ENCODE measurements around the gene RNF225.
"Not testable (repeated sequence)": the region's sequence is repeated elsewhere in the genome, so short reads cannot be mapped to it uniquely, and the experiment has no call there.

Gene RNF225

DNA sequence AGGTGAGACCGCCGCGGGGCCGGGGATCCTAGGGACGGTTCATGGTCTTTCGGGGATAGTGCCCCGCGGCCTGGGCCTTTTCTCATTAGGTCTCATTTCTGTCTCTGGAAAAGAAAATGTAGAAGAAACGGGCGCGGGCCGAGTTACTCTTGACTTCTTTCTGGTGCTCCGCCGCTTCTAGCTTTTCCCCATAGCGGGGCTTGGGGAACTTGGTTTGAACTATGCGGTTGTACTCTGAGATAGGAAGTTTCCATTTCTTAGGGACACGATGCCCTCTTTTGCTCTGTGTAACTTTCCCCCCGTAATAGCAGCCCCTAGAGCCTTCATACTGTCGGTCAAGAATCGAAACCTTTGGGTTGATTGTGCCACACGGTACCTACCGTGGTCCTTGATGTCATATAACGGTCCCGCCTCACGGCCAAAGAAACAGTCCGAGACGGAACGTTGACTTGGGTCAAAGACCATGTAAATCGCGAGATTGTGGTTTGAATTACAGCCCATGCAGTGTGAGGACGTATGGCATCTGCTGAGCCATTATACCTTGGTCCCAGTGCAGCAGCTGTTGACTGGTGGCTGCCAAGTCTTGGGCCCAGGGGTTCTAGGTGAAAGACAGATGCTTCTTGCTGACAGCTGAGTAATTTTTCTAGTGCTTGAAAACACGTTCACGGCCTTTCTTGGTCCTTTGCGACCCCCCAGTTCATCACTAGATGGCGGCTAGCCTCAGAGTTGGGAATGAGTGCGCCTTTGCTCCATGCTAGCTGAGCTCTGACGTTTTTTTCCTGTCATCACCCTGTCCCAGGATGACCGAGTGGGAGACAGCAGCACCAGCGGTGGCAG, 7.9 kb upstream of the RNF225 start:
- no peak for DNase-seq

DNA sequence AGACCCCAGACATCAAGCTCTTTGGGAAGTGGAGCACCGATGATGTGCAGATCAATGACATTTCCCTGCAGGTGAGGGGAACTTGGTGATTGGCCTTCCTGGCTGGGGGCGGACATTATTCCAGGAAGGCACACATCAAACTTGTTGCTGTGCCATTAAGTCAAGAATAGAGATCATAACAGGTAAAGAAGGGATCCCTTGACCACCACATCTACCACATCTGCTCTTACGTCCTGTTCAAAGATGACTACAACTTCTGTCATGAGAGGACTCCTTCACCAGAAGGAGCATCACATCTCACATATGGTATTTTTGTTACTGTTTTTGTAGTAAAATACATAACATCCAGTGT, 7.3 kb upstream of the RNF225 start:
- DNase-seq, result no peak

DNA sequence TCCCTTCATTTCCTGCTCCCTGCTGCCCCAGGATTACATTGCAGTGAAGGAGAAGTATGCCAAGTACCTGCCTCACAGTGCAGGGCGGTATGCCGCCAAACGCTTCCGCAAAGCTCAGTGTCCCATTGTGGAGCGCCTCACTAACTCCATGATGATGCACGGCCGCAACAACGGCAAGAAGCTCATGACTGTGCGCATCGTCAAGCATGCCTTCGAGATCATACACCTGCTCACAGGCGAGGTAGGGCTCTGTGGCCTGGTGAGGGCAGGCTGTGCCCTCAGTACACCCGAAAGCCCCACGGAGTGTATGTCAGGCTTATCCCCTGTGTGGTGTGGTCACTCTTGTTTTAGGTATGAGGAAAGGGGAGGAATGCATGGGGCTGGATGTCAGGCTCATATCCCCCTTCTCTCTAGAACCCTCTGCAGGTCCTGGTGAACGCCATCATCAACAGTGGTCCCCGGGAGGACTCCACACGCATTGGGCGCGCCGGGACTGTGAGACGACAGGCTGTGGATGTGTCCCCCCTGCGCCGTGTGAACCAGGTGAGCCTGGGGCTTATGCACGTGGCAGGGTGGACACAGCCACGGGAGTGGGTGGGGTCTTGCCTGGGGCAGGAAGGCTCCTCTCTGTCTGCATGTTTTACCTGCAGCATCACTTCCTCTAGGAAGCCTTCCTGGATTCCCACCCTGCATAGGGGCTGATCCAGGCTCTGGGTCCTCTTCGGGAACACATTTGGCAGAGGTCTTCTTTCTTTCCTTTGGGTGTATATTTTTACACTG, 2.3 kb upstream of the RNF225 start:
- no peak for DNase-seq

DNA sequence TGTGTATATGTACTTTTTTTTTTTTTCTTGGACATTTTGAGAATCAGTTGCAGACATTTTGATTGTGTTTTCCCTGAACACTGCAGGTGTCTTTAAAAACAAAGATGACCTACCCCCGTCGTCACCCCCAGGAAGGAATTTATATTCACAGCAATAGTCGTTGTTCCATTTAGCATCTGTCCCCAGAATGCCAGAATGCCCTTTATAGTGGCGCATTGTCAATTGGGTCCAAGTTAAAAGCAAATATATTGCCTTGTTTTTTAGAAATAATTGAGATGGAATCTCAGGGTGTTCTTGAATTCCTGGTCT, 1.8 kb upstream of the RNF225 start:
- no peak for DNase-seq

DNA sequence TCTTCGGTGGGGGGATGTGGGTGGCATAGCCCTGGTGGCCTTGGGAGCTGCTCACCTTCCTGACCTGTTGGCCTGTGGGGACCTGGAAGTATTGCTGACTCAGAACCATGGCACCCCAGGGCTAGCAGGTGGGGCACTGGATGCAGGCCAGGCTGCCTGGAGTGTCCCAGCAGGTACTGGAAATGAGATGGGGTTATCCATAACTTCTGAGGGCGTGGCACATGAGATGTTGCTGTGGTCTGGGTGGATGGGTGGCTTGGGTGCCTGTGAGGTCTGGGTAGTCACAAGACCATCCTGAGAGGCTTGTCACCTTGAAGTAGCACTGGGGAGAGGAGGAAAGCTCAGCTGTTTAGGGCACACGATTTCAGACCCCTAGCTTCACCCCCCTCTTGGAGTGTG, 636 bp upstream of the RNF225 start:
- no peak for DNase-seq

DNA sequence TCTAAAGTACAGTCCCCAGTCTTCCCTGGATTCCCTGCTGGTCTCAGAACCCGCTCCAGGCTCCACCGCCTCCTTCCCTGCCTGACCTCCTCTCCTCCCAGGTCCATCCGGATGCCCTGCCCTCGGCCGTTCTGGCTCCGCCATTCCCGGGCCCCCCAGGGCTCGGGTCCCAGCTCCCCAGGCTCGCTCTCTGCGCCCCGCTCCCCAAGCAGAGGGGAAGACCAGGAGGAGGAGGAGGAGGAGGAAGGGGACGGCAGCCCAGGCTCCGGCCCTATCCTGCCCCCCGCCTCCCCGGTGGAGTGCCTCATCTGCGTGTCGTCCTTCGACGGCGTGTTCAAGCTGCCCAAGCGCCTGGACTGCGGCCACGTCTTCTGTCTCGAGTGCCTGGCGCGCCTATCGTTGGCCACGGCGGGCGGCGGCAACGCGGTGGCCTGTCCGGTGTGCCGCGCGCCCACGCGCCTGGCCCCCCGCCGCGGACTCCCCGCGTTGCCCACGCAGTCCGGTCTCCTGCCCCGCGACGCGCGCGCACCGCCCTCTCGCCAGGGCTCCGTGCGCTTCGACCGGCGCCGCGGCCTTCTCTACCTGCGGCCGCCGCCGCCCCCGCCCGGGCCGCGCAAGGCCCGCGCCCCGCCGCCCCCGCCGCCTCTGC, 647 bp downstream of the RNF225 start:
- no peak for DNase-seq

DNA sequence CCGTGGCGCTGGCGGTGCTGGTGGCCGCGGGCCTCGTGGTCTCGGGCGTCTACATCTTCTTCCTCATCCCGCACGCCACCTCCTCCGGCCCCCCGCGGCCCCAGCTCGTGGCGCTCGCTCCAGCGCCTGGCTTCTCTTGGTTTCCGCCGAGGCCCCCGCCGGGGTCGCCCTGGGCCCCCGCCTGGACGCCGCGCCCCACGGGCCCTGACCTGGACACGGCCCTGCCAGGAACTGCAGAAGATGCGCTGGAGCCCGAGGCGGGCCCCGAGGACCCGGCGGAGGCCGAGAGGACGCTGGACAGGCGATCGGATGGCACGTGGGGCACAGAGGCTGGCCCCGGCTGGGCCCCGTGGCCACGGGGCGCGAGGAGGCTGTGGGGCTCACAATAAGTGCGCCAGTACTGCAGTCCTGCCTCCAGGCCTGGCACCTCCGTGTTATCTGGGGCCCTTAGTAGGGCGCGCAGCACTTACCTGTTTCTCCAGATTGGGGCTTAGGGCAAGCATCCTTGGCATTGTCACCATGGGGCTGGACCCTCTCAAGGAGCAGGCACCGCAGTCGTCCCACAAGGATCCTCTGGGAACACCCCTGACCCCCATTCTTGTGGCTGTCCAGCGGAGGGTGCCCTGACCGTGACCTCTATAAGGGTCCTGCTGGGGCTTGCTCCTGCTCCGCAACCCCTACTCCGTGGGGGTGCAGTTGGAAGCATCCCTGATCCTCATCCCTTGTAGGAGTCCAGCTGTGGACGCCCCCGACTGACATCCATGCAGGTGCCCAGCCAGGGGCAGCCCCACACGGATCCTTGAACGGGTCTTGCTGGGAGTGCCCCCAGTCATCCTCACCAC, 1.5 kb downstream of the RNF225 start:
- DNase-seq, result no peak

DNA sequence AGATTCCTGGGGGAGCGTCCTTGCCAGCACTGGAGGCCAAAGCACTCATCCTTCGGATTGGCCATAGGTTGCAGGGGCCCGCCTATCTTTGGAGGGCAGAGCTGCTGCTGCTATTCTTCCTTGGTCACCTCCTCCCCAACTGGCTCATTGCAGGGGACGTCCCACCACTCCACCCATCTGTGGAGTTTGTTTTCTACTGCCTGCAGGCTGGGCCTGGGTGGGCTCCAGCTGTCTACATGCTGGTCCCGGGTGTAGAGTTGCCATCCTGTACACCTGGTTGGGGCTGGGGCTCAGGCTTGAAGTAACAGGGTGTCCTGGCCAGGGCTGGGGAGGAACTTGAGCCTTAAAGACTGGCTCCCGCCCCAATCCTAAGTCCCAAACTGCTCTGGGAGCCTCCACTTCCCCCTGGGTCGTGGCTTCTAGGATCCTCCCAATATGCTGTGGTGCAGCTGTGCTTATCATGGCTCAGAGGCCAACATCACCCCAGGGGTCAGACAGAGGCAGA, 2.1 kb downstream of the RNF225 start:
- no peak for DNase-seq

DNA sequence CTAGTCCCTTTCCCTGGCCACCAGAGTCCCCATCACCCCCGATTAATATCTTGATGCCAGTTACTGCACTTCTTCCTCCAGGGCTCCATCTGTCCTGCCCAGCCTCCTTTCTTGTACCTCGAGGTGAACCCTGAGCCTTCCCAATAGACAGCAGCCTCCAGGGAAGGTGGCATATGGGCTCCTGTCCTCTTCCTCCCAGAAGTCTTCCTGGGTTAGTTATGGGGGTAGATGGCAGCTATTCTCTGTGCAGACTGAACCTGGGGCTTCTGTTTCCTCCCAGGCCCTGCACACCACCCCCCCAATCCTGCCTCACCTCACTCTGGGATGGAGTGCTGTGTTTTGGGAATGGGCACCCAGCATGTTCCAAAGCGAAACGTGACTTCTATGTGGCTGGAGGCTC, 2.6 kb downstream of the RNF225 start:
- no peak for DNase-seq

DNA sequence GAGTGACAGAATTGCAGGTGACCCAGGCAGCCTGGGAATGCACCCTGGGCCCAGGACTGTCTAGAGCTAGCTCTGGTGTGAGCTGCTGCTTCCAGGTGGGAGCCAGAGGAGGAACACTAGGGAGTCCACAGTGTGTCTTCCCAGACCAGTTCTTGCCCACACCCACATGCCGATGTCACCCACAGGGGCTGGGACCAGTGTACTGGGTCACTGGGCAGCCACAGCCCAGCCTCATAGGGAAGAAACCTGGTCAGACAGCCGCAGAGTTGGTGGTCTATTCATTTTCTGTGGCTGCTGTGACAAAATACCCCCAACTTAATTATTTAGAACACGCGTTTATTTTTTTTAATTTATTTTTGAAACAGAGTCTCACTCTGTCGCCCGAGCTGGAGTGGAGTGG, 3.1 kb downstream of the RNF225 start:
- no peak for DNase-seq

DNA sequence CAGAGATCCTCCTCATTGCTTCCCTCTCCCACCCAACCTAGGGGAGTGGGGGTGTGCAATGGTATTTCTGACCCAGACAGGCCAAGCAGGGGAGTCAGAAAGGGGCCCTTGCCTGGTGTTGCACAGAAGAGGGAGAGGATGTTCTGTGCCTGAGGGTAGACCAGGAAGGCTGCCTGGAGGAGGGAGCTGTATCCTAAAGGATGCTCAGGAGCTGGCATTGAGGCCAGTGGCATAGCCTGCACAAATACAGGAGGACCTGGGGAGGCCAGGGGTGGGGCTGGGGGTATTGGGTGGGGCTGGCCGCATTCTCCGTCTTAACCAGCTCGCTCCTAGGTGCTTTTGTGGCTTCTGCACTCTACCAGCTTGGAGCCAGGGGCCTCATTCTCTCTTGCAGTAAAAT, 4.4 kb downstream of the RNF225 start:
- DNase-seq, result no peak

DNA sequence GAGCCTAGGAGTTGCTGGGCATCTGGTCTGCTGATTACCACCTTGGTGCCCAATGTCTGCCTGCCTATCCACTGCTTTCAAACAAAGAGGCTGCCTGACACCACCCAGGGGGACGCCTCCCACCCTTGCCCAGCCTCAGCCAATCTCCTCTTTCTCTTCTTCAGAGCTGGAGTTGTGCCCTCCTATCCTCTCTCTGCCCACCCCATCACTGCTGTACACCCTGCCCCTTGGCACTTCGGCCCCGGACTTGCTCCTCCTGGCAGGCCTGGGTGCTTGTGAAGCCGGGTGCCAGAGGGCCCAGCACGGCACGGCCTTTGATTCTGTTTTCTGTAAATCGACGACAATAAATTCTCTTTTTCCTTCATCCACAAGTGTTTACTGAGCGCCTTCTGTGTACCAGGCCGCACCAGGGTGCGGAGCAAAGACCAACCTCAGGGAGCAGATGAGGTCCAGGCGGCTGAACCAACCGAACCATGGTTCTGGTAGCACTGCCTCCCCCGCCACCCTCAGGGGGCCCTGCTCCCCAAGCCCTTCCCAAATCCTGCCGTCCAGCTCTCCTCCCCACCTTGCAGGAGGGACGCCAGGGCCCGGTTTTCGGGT, 5.0 kb downstream of the RNF225 start:
- DNase-seq, result no peak

DNA sequence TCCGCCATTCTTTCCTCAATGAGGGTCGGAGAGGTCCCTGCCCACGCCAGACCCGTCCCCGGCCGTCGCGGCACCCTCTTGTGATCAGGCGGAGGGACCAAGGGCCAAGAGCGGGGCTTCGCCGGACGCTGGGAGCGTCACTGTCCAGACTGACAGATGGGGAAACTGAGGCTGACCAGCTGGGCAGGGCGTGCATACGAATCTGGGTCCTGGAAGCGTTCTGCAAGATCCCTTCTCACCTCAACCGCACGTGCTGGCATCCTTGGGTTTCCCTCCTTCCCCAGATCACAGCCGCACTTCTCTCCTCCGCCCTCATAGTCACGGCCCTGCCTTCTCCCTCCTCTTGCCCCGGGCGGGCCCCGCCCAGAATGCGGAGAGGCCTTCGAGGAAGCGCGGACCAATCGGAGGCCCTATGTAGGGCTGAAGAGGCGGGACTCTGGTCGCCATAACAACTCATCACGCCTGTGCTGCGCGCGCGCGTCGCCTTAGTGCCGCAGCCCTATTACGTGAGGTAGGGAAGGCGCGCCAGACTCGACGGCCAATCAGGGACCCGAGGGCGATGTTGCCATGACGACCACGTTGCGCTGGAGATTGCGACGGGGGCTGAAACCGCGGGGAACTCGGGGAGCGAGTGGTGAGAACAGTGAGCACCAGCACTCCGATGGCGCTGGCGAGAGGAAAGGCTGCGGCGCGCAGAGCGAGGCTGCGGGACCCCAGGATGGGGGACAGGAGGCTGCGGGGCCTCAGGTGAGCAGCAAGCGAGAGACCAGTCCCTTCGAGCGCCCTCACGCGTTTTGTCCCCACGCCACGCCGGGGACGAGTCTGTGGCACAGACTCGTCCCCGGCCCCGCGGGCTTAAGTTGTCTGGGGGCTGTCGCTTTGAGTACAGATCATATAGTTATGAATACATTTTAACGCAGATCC, 5.7 kb downstream of the RNF225 start:
- peak; percentile 98 for DNase-seq

DNA sequence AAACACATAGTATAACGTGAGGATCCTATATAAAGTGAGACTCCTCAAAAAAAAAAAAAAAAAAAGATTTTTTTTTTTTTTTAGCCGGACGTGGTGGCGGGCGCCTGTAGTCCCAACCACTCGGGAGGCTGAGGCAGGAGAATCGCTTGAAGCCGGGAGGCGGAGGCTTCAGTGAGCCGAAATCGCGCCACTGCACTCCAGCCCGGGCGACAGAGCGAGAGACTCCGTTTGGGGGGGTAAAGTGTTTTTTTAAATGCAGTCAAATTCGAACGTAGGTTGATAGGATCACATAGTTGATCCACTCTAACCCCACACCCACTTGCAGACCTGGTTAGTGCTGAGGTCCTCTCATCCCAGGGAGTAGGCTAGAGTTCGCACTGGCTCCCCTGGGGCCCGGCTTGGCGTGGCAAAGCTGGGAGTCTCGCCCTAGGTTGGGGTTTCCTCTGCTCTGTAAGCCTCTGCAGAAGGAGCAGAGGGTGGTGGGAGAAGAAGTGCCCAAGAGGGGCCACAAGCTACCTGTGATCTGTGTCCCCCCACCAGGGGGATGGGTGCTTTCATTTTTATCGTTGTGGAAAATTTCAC, 6.5 kb downstream of the RNF225 start:
- DNase-seq, result no peak

DNA sequence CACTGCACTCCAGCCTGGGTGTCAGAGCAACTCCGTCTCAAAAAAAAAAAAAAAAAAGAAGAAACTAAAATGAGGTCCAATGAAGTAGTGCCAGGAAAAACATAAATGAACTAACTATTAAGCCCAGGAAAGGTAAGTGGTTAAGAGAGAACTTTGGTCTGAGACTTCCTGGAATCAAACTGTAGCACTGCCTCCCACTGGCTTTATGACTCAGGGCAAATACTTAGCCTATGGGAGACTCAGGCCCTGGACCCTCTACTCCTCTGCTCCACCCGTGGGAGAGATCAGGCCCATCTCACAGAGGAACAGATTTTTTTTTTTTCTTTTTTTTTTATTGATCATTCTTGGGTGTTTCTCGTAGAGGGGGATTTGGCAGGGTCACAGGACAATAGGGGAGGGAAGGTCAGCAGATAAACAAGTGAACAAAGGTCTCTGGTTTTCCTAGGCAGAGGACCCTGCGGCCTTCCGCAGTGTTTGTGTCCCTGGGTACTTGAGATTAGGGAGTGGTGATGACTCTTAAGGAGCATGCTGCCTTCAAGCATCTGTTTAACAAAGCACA, 8.5 kb downstream of the RNF225 start:
- DNase-seq, result not testable (repeated sequence)

DNA sequence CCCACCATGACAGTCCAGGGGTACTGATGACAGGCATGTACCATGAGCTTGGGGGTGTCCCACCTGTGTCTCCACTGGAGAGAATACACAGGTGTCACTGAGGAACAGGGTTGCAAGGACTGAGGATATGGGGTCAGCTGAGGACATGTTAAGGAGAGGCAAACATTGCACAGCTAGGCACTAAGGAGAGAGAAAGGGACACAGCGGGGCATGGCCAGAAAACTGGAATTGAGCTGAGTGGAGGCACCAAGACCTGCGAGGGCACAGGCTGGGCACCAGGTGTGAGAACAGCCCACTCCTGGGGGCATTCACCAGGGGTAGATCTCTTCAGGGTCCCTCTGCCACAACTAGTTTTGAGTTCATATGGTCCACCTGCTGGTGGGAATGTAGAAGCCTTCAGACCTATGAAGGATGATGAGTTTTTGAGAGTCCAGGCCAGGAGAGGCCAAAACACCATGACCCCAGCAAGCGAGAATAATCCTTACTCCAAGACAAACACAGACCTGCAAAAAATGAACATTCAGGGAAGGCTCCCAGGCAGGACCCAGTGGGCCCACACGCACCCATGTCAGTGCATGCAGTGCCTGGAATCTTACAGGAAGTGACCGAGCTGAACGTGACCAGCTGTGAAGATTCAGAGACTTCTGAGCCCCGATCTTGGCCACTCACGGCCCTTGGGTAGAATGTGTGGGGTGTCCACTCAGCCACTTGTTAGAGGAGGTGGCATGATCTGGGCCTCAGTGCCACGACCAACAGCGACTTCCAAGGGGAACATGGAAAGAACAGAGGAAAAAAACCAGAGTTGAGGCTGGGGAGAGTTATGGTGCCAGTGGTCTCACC, 11.6 kb downstream of the RNF225 start:
- no peak for DNase-seq

DNA sequence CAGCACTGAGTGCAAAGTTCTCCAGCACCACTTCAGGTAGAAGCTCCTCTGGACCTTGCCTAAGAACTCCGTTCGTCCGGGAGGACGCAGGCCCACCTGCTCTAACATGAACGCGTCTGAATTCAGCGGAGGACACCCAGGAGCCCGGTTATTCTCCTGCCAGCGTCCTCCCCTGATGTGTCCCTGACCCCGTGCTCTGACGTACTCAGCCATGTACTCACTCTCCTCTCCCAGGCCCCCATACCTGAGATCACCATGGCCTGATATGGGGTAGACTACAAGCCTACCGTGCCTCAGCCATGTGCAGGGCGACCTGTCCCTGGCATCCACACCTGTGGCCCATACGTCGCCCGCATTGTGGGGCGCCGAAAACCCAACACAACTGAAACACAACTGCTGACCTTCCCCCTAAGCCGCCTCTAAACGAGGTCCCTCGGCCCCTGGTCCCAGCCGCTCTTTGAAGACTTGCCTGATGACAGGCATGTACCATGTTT, 12.2 kb downstream of the RNF225 start:
- DNase-seq, result no peak

DNA sequence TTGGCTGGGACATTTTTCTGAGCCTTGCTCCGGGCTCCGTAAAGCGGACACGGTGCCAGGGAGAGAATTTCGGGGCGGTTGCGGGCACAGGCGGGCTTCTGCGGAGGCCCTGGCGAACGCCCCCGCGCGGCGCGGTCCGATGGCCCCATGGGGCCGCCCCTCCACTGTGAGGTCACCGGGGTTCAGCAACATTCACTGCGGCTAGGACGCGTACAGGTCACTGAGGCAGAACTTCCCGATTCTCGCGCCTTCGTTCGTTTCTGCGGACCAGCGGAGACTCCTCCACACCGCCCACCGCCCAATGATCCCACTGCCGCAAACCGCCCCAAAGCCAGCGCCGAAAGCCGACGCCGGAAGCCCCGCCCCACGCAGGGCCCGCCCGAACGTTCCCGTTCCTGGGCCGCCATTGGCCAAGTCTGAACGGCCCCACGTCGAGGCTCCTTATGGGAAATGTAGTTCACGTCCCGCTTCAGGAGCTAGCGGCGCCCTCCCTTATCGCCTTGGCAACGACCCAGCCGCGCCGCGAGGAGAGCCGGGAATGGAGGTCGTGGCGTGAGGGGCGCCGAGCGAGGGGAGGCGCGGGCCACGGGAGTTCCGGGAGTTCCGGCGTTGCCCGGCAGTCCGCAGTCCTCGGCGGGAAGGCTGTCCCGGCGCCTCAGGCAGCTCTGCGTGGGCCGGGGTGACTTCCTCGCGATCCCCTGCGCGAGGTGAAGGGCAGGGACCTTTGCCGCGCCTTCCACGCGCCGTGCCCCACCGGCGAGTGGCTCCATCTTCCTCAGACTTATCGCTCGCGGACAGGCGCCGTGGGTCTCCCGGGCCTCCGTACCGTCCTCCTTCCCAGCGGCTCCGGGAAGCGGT, 12.9 kb downstream of the RNF225 start, which contains the start of gene ZNF584:
Gene ZNF584, plus strand, starts transcription at position 498 of the 858 bp plus-strand sequence. CDS start 499 bp downstream, outside the sequence.
- DNase-seq, result peak; percentile 93

Data from activated CD4-positive, CD25-positive, alpha-beta regulatory T cell treated with anti-CD3 and anti-CD28 coated beads, Interleukin-2, amount 50 U/mL, for 72 hours (primary cell).